ENCODE measurements around the gene ATP8A1. TPM values are rescaled to one million over a fixed set of nuclear protein-coding genes. Genes with fewer than 3 reads are reported as not detected.

The ATP8A1 gene
- total RNA-seq, 2 donors from 2014 or later: 17.9 to 18.7 TPM

GRCh38 chr4:42411803-42412202 lies 245.1 kb downstream of the ATP8A1 start:
- H3K4me1 ChIP-seq (ENCODE audit: control insufficient read depth, insufficient read depth, low read length): no peaks in the 10 kb centered on the region
- Mint-ChIP-seq H3K36me3 (ENCODE audit: low read depth) (peaks cover 7% of the 10 kb centered on the region), H3K27me3 (ENCODE audit: insufficient read depth) (peaks cover 36% of the 10 kb centered on the region), H3K9me3 (no peaks in the 10 kb centered on the region), H3K4me1 (peaks cover 13% of the 10 kb centered on the region), H3K4me3 (no peak overlapping the region), H3K27ac (no peak overlapping the region)
- H3K27ac ChIP-seq (ENCODE audit: low read depth, low read length): no peak overlapping the region
- no peak for DNase-seq
- H3K36me3 ChIP-seq (ENCODE audit: control insufficient read depth, insufficient read depth, low read length): peaks cover 3% of the 10 kb centered on the region
- no peaks in the 10 kb centered on the region for H3K27me3 ChIP-seq (ENCODE audit: control insufficient read depth, insufficient read depth, low read length, poor library complexity, severe bottlenecking)
- H3K9me3 ChIP-seq (ENCODE audit: control insufficient read depth, low read length): no peaks in the 10 kb centered on the region
- 92 to 95% methylated on average over 4 of the region's 4 CpGs for WGBS, 2 experiments (ENCODE audit: insufficient coverage in 1 of 2, insufficient read length in 1 of 2)
- H3K9ac ChIP-seq (ENCODE audit: extremely low read depth, low read length, poor library complexity, severe bottlenecking): no peak overlapping the region
- H3K4me3 ChIP-seq (ENCODE audit: low read length): no peak overlapping the region
- TF ChIP-seq CTCF (conservative IDR thresholded peaks at IDR 0.05): no peak

GRCh38 chr4:42410446-42410845 lies 246.5 kb downstream of the ATP8A1 start:
- no peak overlapping the region for H3K9ac ChIP-seq (ENCODE audit: extremely low read depth, low read length, poor library complexity, severe bottlenecking)
- Mint-ChIP-seq H3K27ac (no peak overlapping the region), H3K27me3 (ENCODE audit: insufficient read depth) (peaks cover 28% of the 10 kb centered on the region), H3K4me3 (no peak overlapping the region), H3K9me3 (no peaks in the 10 kb centered on the region), H3K4me1 (peaks cover 5% of the 10 kb centered on the region), H3K36me3 (ENCODE audit: low read depth) (peaks cover 7% of the 10 kb centered on the region)
- H3K4me3 ChIP-seq (ENCODE audit: low read length): no peak overlapping the region
- TF ChIP-seq CTCF (conservative IDR thresholded peaks at IDR 0.05): no peak
- no peak overlapping the region for H3K27ac ChIP-seq (ENCODE audit: low read depth, low read length)
- H3K36me3 ChIP-seq (ENCODE audit: control insufficient read depth, insufficient read depth, low read length): peaks cover 3% of the 10 kb centered on the region
- 84 to 100% methylated on average over 2 to 3 of the region's 3 CpGs for WGBS, 2 experiments (ENCODE audit: insufficient coverage in 1 of 2, insufficient read length in 1 of 2)
- no peak for DNase-seq
- H3K4me1 ChIP-seq (ENCODE audit: control insufficient read depth, insufficient read depth, low read length): no peaks in the 10 kb centered on the region
- no peaks in the 10 kb centered on the region for H3K27me3 ChIP-seq (ENCODE audit: control insufficient read depth, insufficient read depth, low read length, poor library complexity, severe bottlenecking)
- H3K9me3 ChIP-seq (ENCODE audit: control insufficient read depth, low read length): no peaks in the 10 kb centered on the region

GRCh38 chr4:42404001-42404400 lies 252.9 kb downstream of the ATP8A1 start:
- H3K4me1 Mint-ChIP-seq: peaks cover 24% of the 10 kb centered on the region
- 77 to 85% methylated on average over 6 of the region's 6 CpGs for WGBS, 2 experiments (ENCODE audit: insufficient coverage in 1 of 2, insufficient read length in 1 of 2)

More at GRCh38 chr4:42404001-42404400, 252.9 kb downstream of the ATP8A1 start:
- no peak overlapping the region for H3K9ac ChIP-seq (ENCODE audit: extremely low read depth, low read length, poor library complexity, severe bottlenecking)
- H3K36me3 ChIP-seq (ENCODE audit: control insufficient read depth, insufficient read depth, low read length): no peaks in the 10 kb centered on the region
- peak; percentile 72 for DNase-seq
- Mint-ChIP-seq H3K9me3 (no peaks in the 10 kb centered on the region), H3K4me3 (no peak overlapping the region), H3K36me3 (ENCODE audit: low read depth) (peaks cover 15% of the 10 kb centered on the region), H3K27me3 (ENCODE audit: insufficient read depth) (peaks cover 43% of the 10 kb centered on the region), H3K27ac (no peak overlapping the region)
- no peaks in the 10 kb centered on the region for H3K4me1 ChIP-seq (ENCODE audit: control insufficient read depth, insufficient read depth, low read length)
- H3K4me3 ChIP-seq (ENCODE audit: low read length): no peak overlapping the region
- H3K27ac ChIP-seq (ENCODE audit: low read depth, low read length): no peak overlapping the region
- TF ChIP-seq CTCF (conservative IDR thresholded peaks at IDR 0.05): peak; percentile 76
- no peaks in the 10 kb centered on the region for H3K9me3 ChIP-seq (ENCODE audit: control insufficient read depth, low read length)
- peaks cover 23% of the 10 kb centered on the region for H3K27me3 ChIP-seq (ENCODE audit: control insufficient read depth, insufficient read depth, low read length, poor library complexity, severe bottlenecking)

Measured in endodermal cell (in vitro differentiated cells).